Smooth muscle cell (in vitro differentiated cells): ENCODE data around the gene COQ8A. TPM values are rescaled to one million over a fixed set of nuclear protein-coding genes. Genes with fewer than 3 reads are reported as not detected.

ENCODE experiments used
- DNase-seq: peaks from one replicate; lab custom pipeline; 2025; ENCODE audit not compliant: unreplicated experiment; lab: John Stamatoyannopoulos, UW
- H2AFZ ChIP-seq: fragments of 200-600 bp; sonication (generic); 2 replicates; pipeline ENCODE4 v1.6.0; 2016; ENCODE audit warnings: antibody characterized with exemption, low read depth, mild to moderate bottlenecking
- H3F3A ChIP-seq: fragments of 200-600 bp; sonication (generic); 2 replicates; pipeline ENCODE4 v1.6.0; 2017; ENCODE audit warnings: antibody characterized with exemption, low read depth
- H3K27ac ChIP-seq: fragments of 200-600 bp; sonication (generic); 2 replicates; pipeline ENCODE4 v1.5.1; 2016; ENCODE audit warnings: low read depth, mild to moderate bottlenecking
- H3K27me3 ChIP-seq: fragments of 200-600 bp; sonication (generic); 2 replicates; pipeline ENCODE4 v1.6.1; 2016; ENCODE audit warnings: low read depth, mild to moderate bottlenecking
- H3K36me3 ChIP-seq: fragments of 200-600 bp; sonication (generic); 2 replicates; pipeline ENCODE4 v1.5.1; 2016; ENCODE audit warnings: low read depth
- H3K4me1 ChIP-seq: fragments of 200-600 bp; sonication (generic); 2 replicates; pipeline ENCODE4 v1.5.1; 2016; ENCODE audit warnings: low read depth
- H3K4me2 ChIP-seq: fragments of 200-600 bp; sonication (generic); 2 replicates; pipeline ENCODE4 v1.6.0; 2016; ENCODE audit warnings: mild to moderate bottlenecking
- H3K4me3 ChIP-seq: fragments of 200-600 bp; sonication (generic); 2 replicates; pipeline ENCODE4 v1.5.1; 2016; ENCODE audit warnings: mild to moderate bottlenecking
- H3K79me2 ChIP-seq: fragments of 200-600 bp; sonication (generic); 2 replicates; pipeline ENCODE4 v1.6.0; 2016; ENCODE audit warnings: low read depth, mild to moderate bottlenecking
- H3K9ac ChIP-seq: fragments of 200-600 bp; sonication (generic); 2 replicates; pipeline ENCODE4 v1.6.0; 2016; ENCODE audit warnings: low read depth
- H3K9me3 ChIP-seq: fragments of 200-600 bp; sonication (generic); replicated peaks from 2 replicates; pipeline ENCODE4 v1.5.1; 2016; ENCODE audit warnings: low read depth
- H4K20me1 ChIP-seq: fragments of 200-600 bp; sonication (generic); 2 replicates; pipeline ENCODE4 v1.6.0; 2016; ENCODE audit warnings: low read depth
- CTCF ChIP-seq: fragments of 200-600 bp; sonication (generic); IDR thresholded peaks from 2 replicates; pipeline ENCODE4 v1.5.1; 2017; ENCODE audit warnings: borderline replicate concordance, mild to moderate bottlenecking, antibody characterized with exemption; ENCODE audit not compliant: insufficient read depth, poor library complexity, severe bottlenecking
- WGBS: methylation state at CpG from one replicate; pipeline ENCODE4 v1.1.7; 2016; ENCODE audit warnings: low lambda C conversion rate; 5-methylcytosine and 5-hydroxymethylcytosine counted together
- polyA plus RNA-seq: library from polyadenylated mRNA; unstranded; fragments of >200 nt; fragmentation: Nextera tagmentation; extraction: Ambion mirVana; gene quantifications from 2 replicates; pipeline ENCODE4 v1.2.1, GENCODE V29; 2016
- total RNA-seq: library from RNA; depleted of rRNA; stranded (reverse); fragments of >200 nt; gene quantifications from 2 replicates; pipeline ENCODE4 v1.2.3, GENCODE V29; 2014

COQ8A gene
- total and polyA plus RNA-seq, 2 experiments from 2014 or later = 3.1 to 3.4 TPM

GRCh38 chr1:226976276-226976977 is 36.3 kb downstream of the COQ8A start:
- H3F3A ChIP-seq = no peaks in the 10 kb centered on the region
- no peaks in the 10 kb centered on the region for H3K27me3 ChIP-seq
- H3K9ac ChIP-seq = no peak overlapping the region
- H4K20me1 ChIP-seq = no peaks in the 10 kb centered on the region
- DNase-seq = no peak
- WGBS = 93% methylated on average over 15 of the region's 34 CpGs
- TF ChIP-seq CTCF = no peak
- no peak overlapping the region for H3K4me2 ChIP-seq
- H3K79me2 ChIP-seq = no peaks in the 10 kb centered on the region
- no peak overlapping the region for H3K4me3 ChIP-seq
- no peak overlapping the region for H3K27ac ChIP-seq
- H2AFZ ChIP-seq = no peak overlapping the region
- peaks cover 23% of the 10 kb centered on the region for H3K4me1 ChIP-seq
- H3K9me3 ChIP-seq = no peaks in the 10 kb centered on the region
- no peaks in the 10 kb centered on the region for H3K36me3 ChIP-seq

GRCh38 chr1:226976978-226977642 is 37.0 kb downstream of the COQ8A start:
- Histone ChIP-seq H3K36me3 (no peaks in the 10 kb centered on the region), H3F3A (no peaks in the 10 kb centered on the region), H3K4me3 (no peak overlapping the region), H3K27ac (no peak overlapping the region), H3K9ac (no peak overlapping the region), H4K20me1 (no peaks in the 10 kb centered on the region), H3K27me3 (no peaks in the 10 kb centered on the region), H3K4me1 (peaks cover 23% of the 10 kb centered on the region), H3K79me2 (no peaks in the 10 kb centered on the region), H3K9me3 (no peaks in the 10 kb centered on the region), H3K4me2 (no peak overlapping the region), H2AFZ (no peak overlapping the region)
- WGBS = 91% methylated on average over 16 of the region's 21 CpGs
- TF ChIP-seq CTCF = no peak
- no peak for DNase-seq

GRCh38 chr1:226977643-226978431 is 37.7 kb downstream of the COQ8A start:
- no peaks in the 10 kb centered on the region for H3F3A ChIP-seq
- no peaks in the 10 kb centered on the region for H4K20me1 ChIP-seq
- H3K4me1 ChIP-seq = peaks cover 23% of the 10 kb centered on the region
- H3K9ac ChIP-seq = no peak overlapping the region
- H3K4me2 ChIP-seq = no peak overlapping the region
- no peaks in the 10 kb centered on the region for H3K9me3 ChIP-seq
- H3K79me2 ChIP-seq = no peaks in the 10 kb centered on the region
- no peaks in the 10 kb centered on the region for H3K27me3 ChIP-seq
- H3K27ac ChIP-seq = no peak overlapping the region
- no peak for DNase-seq
- WGBS = over 99% methylated on average over 17 of the region's 20 CpGs
- H2AFZ ChIP-seq = no peak overlapping the region
- no peak for TF ChIP-seq CTCF
- H3K4me3 ChIP-seq = no peak overlapping the region
- no peaks in the 10 kb centered on the region for H3K36me3 ChIP-seq
